ENCODE data around the gene DOHH. TPM values are rescaled to one million over a fixed set of nuclear protein-coding genes. Genes with fewer than 3 reads are reported as not detected.
"Not testable (repeated sequence)": the region's sequence is repeated elsewhere in the genome, so short reads cannot be mapped to it uniquely, and the experiment has no call there.

The DOHH gene
- total RNA-seq, 3 donors from 2014 or later = 11.6 to 13.4 (median 12.2) TPM

DNA sequence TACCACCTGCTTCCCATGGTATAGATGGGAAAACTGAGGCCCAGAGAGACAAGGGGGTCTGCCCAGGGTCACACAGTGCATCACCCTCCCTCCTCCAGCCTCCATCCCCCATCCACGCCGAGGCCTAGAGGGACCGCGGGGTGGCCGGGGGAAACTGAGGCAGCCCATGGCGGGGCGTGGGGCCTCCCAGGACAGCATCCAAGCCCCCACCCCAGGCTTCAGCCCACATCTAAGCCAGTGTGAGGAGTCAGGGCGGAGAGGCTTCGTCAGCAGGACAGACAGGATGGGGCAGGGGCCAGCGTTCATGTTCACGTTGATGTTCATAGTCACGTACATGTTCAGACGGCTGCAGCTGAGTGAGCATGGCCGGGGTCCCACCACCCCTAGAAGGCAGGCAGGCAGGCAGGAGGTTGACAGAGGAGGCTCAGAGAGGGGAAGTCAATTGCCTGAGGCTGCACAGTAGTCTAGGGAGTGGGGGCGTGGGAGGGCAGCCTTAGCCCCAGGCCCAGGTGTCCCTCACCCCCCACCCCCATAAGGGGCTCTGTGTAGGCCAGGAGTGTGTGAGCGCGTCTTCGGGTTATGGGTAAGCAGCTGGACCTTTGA lies 43.4 kb downstream of the DOHH start:
- Histone ChIP-seq H3K4me3 (no peak overlapping the region), H3K36me3 (peaks cover 9% of the 10 kb centered on the region), H3K9me3 (no peaks in the 10 kb centered on the region), H3K4me1 (peaks cover 0 to 4% of the 10 kb centered on the region in 2 donors), H3K27me3 (no peaks in the 10 kb centered on the region), H3K27ac (peak overlapping the region; percentile 77 to 89)
- intact Hi-C loops (cut with DNase I; ENCODE audit: low total_unique reads) = no loop called here
- DNase-seq (ENCODE audit: low spot score in 2 of 2) = no peak
- TF ChIP-seq, protein P1, sequence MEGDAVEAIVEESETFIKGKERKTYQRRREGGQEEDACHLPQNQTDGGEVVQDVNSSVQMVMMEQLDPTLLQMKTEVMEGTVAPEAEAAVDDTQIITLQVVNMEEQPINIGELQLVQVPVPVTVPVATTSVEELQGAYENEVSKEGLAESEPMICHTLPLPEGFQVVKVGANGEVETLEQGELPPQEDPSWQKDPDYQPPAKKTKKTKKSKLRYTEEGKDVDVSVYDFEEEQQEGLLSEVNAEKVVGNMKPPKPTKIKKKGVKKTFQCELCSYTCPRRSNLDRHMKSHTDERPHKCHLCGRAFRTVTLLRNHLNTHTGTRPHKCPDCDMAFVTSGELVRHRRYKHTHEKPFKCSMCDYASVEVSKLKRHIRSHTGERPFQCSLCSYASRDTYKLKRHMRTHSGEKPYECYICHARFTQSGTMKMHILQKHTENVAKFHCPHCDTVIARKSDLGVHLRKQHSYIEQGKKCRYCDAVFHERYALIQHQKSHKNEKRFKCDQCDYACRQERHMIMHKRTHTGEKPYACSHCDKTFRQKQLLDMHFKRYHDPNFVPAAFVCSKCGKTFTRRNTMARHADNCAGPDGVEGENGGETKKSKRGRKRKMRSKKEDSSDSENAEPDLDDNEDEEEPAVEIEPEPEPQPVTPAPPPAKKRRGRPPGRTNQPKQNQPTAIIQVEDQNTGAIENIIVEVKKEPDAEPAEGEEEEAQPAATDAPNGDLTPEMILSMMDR (IDR thresholded peaks at IDR 0.05) = no peak
- TF ChIP-seq POLR2A (IDR thresholded peaks at IDR 0.05) (no peak), POLR2AphosphoS5 (IDR thresholded peaks at IDR 0.05) (no peak)

- H3K9me3 ChIP-seq = no peaks in the 10 kb centered on the region
- no peaks in the 10 kb centered on the region for H3K27me3 ChIP-seq
- no peak for DNase-seq (ENCODE audit: low spot score in 2 of 2)
- H3K4me3 ChIP-seq = no peak overlapping the region
- TF ChIP-seq, protein P1 (IDR thresholded peaks at IDR 0.05) = no peak
- TF ChIP-seq POLR2A (IDR thresholded peaks at IDR 0.05) = no peak
- TF ChIP-seq POLR2AphosphoS5 (IDR thresholded peaks at IDR 0.05) = no peak
- peaks cover 0 to 4% of the 10 kb centered on the region in 2 donors for H3K4me1 ChIP-seq
- peak overlapping the region; percentile 77 to 89 for H3K27ac ChIP-seq
- peaks cover 9% of the 10 kb centered on the region for H3K36me3 ChIP-seq
- intact Hi-C loops (cut with DNase I; ENCODE audit: low total_unique reads) = no loop called here
Observed at GRCh38 chr19:3455960-3456601, 44.4 kb downstream of the DOHH start.

DNA sequence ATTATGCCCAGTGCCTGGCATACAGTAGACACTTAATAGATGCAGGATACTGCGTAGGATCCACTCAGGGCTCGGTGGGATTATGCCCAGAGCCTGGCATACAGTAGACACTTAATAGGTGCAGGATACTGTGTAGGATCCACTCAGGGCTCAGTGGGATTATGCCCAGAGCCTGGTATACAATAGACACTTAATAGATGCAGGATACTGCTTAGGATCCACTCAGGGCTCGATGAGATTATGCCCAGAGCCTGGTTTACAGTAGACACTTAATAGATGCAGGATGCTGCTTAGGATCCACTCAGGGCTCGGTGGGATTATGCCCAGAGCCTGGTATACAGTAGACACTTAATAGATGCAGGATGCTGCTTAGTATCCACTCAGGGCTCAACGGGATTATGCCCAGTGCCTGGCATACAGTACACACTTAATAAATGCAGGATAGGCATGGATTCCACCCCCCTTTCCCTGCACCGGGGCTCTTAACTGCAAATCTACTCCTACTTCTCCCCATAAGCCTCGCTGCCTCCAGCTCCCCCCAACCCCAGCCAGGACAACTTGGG lies 45.0 kb downstream of the DOHH start:
- peaks cover 0 to 4% of the 10 kb centered on the region in 2 donors for H3K4me1 ChIP-seq
- no peak for DNase-seq (ENCODE audit: low spot score in 2 of 2)

GRCh38 chr19:3454656-3455392 lies 45.6 kb downstream of the DOHH start:
- no peak for DNase-seq (ENCODE audit: low spot score in 2 of 2)
- intact Hi-C loops (cut with DNase I; ENCODE audit: low total_unique reads) = no loop called here
- H3K4me1 ChIP-seq = peaks cover 0 to 4% of the 10 kb centered on the region in 2 donors
- H3K36me3 ChIP-seq = peaks cover 9% of the 10 kb centered on the region
- H3K4me3 ChIP-seq = no peak overlapping the region
- TF ChIP-seq POLR2AphosphoS5 (IDR thresholded peaks at IDR 0.05) = no peak
- H3K9me3 ChIP-seq = no peaks in the 10 kb centered on the region
- H3K27me3 ChIP-seq = no peaks in the 10 kb centered on the region
- peak overlapping the region; percentile 13 to 27 for H3K27ac ChIP-seq

More for the DNA sequence above, 45.0 kb downstream of the DOHH start:
- TF ChIP-seq, protein P1 (IDR thresholded peaks at IDR 0.05) = no peak
- TF ChIP-seq POLR2A (IDR thresholded peaks at IDR 0.05) = no peak
- no peak for TF ChIP-seq POLR2AphosphoS5 (IDR thresholded peaks at IDR 0.05)
- peak overlapping the region in 1 of 2 donors; percentile 89 for H3K27ac ChIP-seq
- H3K9me3 ChIP-seq = no peaks in the 10 kb centered on the region
- no peaks in the 10 kb centered on the region for H3K27me3 ChIP-seq
- intact Hi-C loops (cut with DNase I; ENCODE audit: low total_unique reads) = no loop called here
- H3K4me3 ChIP-seq = no peak overlapping the region
- H3K36me3 ChIP-seq = peaks cover 9% of the 10 kb centered on the region

GRCh38 chr19:3453840-3454239 lies 46.6 kb downstream of the DOHH start:
- peak overlapping the region in 1 of 2 donors; percentile 27 for H3K27ac ChIP-seq

GRCh38 chr19:3452942-3453214 lies 47.6 kb downstream of the DOHH start:
- H3K4me3 ChIP-seq; intact Hi-C loops (cut with DNase I; ENCODE audit: low total_unique reads); H3K36me3 ChIP-seq; DNase-seq (ENCODE audit: low spot score in 2 of 2); H3K27me3 ChIP-seq; H3K4me1 ChIP-seq; H3K9me3 ChIP-seq: not testable (repeated sequence)
- peak overlapping the region in 1 of 2 donors; percentile 80 for H3K27ac ChIP-seq

More at GRCh38 chr19:3453840-3454239, 46.6 kb downstream of the DOHH start:
- H3K27me3 ChIP-seq = no peaks in the 10 kb centered on the region
- no peak for DNase-seq (ENCODE audit: low spot score in 2 of 2)
- H3K9me3 ChIP-seq = no peaks in the 10 kb centered on the region
- peaks cover 9% of the 10 kb centered on the region for H3K36me3 ChIP-seq
- no peak overlapping the region for H3K4me3 ChIP-seq
- TF ChIP-seq, protein P1 (IDR thresholded peaks at IDR 0.05) = no peak
- TF ChIP-seq POLR2AphosphoS5 (IDR thresholded peaks at IDR 0.05) (no peak), POLR2A (IDR thresholded peaks at IDR 0.05) (no peak)
- intact Hi-C loops (cut with DNase I; ENCODE audit: low total_unique reads) = no loop called here
- peaks cover 0 to 3% of the 10 kb centered on the region in 2 donors for H3K4me1 ChIP-seq
